ENCODE measurements around the gene TACC2.

TACC2 gene

DNA sequence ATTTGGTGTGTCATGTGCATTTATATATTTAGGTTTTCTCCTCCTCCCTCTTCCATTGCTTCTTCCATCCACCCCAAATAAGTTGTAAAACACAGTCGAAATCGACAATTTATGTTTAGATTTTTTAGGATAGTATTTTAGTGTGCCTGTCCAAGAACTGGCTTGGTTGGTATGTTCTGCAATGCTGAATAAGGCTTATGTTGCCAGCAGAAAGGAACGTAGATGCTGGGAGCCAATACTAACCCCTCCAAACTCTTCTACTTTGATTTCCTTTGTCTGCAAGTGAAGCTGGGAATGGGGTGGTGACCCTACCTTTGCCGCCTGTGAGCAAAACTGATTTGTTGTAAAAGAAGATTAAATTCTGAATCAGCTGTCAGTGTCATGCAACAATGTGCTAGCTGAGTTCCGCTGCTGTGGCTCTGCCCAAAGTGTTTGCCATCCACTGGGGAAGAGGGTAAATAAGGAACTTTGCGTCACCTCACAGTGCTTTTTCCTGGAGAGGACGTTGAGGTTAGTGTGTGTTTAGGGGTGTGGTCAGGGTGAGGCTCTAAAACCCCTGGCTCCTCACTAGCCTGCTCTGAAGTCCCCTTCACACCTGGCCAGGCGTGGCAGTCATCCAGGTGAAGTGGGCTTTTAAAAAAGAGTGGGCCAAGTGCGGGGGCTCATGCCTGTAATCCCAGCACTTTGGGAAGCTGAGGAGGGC lies 44.4 kb downstream of the TACC2 start:
- no peak for DNase-seq

DNA sequence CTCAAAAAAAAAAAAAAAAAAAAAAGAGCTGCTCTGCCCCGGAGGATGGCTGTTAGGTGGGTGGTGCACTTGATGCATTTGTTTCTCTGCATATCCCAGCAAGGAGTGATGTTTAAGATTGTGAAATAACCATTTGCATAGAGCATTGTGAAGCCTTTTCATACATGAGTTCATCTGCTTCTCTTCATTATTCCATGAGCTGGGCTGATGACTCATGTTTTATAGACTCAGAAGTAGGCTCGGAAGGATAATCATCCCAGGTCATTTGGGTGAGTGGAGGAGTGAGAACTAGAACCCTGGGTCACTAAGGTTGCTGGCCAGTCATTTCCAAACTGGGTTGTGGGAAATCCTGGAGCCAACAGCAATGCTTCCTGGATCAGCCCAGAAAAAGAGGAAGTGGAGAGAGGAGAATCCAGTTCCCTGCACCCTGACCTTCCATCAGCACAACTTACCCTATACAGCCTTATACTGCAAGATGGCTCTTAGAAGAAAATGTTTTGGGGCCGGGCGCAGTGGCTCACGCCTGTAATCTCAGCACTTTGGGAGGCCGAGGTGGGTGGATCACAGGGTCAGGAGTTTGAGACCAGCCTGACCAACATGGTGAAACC lies 45.3 kb downstream of the TACC2 start:
- DNase-seq, result no peak

DNA sequence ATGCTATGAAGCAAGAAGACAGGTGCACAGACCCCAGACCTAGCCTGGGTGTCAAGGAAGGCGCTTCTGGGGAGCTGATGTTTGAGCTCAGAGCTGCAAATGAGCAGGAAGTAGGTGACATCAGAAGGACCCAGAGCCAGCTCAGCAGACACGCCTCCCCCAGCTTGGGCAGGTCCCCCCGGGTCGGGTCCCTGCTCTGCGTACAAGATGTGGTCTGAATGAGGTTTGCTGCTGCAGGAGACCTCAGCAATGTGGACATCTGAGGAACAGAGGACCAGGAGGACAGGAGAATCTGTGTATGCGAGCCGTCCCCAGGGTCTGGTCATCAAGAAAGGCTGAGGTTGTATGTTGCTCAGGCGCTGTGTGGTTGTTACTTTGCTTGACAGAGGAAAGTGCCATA lies 51.8 kb downstream of the TACC2 start:
- DNase-seq, result no peak

DNA sequence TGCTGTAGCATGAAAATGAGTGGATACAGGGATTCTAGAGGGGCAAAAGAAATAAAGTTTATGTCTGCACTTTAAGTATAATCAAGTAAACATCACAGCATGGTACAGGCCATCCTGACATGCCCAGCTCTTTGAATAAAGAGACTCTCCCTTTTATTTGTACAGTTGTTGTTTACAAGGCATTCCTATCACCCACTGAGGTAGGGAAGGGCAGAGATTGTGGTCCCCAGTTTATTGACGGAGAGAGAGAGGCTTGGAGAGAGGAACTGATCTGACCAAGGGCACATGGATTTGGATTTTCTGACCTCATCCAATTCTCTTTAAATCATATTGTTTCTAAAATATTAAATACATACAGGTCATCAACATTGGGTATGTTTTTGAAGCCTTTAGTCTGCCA lies 53.9 kb downstream of the TACC2 start:
- DNase-seq, result no peak

DNA sequence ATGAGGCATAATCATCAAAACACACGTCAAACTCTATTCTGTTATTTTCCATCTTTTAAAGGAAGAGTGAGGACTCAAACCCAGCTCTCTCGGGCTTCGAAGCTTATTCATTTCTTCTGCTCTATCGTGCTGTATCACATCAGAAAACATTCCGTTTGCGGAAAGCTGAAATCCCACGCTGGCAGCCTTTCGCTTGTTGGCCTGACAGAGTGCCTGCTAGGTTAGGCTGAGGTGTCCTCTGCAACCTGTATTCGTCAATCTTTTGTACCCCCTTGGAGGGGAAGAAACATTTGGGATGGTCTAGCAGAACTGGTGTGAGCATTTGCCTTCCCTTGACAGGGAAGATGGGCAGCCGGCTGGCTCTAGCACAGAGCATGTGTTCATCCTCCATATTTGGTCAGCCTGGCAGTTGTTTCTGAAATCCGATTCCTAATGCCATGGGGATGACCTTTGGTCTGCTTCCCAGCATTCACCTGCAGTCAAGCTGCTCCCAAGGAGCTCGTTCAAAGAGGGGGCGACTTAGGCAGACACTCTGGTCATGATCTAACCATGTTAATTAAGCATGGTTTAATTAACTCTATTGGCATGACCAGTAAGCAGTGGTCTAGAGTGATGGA lies 55.2 kb downstream of the TACC2 start:
- no peak for DNase-seq

DNA sequence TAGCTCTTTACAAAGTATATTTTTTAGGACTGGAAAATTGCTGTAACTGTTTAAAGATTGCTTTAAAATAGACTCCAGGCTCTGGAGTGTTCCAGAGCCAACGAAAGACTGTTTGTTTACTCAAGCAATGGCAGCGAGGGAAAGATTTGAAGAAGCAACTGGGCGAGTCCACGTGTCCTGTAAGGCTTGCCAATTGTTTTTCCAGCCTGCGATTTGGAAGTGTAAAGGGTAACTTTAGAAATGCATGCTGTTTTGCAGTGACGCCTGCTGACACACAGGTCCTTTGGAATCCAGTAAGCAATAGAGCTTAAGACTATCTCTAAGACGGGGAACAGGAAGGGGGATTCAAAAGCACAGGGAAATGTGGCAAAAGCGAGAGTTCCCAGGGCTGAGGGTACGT lies 55.8 kb downstream of the TACC2 start:
- DNase-seq, result no peak

DNA sequence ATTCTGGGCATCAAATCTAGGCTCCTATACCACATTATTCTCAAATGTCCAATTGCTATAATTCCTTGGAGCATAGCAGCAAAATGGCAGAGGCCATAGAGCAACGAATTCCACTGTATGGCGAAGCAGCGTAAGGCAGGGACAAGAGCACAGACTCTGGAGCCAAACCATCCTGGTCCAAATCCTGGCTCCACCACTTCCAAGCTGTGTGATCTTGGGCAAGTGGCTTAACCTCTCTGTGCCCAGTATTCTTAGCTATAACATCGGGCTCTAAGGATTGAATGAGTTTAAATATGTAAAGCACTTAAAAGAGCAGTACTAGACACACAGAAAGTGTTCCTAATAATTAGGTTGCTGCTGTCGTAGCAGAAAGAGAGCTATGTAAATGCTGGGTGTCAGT lies 56.2 kb downstream of the TACC2 start:
- DNase-seq, result no peak

DNA sequence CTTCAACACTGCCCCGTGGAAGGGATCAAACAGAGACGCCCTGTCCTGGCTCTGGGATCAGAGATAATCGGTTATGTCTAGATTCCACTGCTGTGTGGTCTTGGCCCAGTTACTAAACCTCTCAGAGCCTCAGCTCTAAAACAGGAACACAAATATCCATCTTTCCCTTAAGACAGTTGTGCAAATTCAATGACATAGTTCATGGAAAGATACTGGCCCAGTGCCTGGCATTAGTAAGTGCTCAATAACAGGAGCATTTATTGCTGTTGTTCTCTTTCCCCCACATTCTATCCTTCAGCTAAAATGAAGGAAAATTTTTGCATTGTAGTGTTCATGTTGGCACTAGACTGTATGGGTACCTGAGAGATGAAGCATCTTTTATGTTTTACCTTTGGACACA lies 58.6 kb downstream of the TACC2 start:
- DNase-seq, result no peak

DNA sequence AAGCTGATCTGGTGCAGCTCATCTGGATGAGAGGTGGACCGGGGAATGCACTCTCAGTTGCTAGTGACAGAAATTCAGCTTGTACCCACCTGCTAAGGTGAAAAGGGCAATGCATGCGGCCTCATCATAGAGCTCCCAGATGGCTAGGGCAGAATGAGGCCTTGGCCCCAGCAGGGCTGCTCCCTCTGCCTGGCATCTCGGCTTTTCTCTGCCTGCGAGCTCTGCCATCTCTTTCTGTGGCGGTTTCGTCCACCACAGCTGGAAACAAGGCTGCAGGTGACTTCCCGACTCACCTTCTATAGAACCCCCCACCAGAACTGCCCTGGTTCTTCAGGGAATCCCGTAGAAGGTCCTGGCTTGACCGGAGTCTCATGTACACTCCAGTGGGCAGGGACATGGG lies 60.1 kb downstream of the TACC2 start:
- DNase-seq, result no peak

DNA sequence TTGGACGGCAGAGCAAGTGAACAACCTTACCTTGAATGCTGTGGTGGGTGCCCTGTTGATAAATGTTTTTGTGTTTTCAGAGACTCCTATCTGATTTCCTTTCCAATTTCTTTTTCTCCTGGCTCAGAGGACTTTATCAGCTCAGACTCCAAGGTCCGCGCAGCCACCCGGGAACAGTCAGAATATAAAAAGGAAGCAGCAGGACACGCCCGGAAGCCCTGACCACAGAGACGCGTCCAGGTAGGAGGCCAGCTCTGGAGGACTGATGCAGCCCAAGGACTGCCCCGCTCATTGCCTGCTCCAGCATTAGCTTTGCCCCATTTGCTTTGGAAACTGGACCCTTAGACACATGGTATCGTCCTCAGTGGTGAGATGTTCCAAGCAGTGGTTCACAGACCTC lies 61.3 kb downstream of the TACC2 start:
- no peak for DNase-seq

DNA sequence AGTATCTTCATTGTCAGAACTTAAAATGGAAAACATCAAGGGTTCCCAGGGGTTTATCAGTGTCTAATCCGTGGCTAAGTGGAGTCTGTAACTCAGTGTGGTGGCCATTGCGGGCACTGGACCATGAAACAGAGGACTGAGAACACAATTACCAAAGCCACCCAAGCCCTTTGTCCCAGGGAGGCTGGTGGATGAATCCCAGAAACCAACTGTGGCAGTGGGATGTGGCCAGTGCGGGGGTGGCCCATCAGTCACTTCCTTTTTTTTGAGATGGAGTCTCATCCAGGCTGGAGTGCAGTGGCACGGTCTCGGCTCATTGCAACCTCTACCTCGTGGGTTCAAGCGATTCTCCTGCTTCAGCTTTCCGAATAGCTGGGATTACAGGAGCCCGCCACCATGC lies 61.8 kb downstream of the TACC2 start:
- no peak for DNase-seq

DNA sequence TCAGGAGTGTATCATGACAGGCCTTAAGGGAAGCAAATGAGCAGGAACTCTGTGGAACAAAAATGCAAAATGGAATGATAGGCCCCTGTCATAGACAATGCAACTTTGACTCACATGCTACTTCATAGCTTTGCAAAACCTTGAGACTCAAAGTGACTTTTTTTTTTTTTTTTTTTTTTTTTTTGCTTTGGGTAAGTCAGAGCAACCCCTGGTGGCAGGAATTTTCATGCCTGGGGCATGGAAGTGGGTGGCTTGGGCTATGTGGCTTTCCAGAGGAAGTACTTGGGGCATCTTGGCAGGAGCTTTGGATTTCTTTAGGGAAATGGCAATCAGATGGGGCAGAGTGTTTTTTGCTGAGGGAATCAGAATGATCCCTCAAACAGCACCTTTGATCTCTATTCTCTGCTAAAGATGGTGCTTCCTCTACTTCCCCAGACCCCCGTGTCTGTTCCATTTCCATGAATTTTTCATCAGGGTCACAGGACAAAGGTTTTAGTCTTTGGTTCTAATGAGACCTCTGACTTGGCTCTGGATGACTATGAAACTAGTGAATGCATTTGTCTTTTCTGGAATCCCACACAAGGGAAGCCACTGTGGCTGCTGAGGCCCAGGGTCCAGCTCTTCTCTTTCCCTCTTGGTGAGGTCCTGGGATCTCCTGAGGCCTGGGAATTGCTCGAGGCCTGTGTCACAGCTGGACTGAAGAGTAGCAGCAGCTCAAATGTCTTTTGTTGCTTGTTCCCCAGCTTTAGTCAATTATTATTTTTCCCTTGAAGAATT lies 62.8 kb downstream of the TACC2 start:
- no peak for DNase-seq

DNA sequence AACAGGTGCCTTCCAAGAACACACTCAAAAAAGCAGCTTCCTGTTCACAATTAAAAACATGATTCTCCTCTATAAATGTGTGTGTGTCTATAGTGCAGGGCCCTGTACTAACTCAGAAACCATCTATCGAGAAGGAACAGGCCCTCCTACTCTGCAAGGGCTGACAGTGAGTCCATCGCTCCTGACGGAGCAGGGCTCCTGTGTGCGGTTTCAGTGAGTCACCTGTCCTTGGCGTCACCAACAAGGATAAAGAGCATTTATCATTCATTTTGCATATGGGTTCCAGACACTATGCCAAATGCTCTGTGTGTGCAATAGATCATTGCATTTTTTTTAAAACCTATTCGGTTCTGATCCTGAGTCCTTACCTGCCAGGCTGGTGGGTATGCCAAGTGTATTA lies 63.7 kb downstream of the TACC2 start:
- DNase-seq, result no peak

DNA sequence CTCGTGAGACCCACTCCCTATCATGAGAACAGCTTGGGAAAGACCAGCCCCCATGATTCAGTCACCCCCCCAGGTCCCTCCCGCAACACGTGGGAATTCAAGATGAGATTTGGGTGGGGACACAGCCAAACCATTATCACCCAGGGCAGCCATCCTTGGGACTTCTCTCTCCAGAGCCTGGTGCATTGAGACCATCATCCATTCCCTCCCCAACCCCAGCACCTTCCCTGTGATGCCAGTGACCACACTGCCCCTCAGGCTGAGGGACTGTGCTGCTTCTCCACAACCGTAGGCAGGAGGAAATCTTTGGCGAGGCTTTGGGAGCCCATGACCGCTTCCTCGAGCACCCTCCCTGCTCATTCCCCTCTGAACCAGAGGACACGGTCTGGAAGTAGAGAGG lies 64.4 kb downstream of the TACC2 start:
- DNase-seq, result no peak

DNA sequence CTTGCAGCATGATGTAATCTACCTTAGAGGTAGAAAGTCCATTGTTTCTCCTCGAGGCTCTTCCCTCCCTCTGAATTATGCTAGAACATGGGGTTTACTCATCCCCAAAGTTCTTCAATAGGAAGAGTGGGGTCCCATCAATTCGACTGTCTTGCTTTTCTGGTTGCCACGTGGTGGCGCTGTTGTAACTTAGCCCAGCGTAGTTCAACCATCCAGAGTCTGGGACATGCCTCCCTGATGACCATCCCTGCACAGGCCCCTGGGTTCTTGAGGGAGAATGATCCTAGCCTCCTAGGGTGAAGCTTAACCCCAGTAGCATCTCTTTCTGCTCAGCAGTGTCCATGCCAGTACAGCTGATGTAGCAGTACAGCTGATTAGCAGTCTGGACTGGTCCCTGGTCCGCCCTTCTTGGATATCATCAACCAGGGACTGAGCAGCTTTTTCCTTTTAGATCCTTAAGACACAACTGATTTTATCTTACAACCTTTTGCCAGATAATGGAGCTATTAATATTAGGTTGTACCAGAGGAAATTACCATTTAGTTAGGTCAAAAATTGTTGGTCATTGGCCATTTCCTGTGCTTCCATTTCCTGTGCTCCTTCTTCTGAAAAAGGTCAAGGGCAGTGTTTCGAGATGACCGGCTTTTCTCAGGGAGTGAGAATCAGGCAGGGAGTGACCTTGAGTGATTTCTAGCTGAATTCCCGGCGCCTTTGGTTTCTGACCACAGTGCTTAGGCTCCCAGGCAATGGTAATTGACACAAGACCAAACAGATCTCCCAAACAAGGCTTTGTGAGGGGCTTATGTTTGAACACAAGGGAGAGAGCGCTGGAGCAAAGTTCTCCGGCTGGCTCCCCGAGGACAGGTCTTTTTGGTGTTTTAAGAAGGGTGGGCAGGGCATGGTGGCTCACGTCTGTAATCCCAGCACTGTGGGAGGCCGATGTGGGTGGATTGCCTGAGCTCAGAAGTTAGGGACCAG lies 65.4 kb downstream of the TACC2 start:
- DNase-seq, result no peak

DNA sequence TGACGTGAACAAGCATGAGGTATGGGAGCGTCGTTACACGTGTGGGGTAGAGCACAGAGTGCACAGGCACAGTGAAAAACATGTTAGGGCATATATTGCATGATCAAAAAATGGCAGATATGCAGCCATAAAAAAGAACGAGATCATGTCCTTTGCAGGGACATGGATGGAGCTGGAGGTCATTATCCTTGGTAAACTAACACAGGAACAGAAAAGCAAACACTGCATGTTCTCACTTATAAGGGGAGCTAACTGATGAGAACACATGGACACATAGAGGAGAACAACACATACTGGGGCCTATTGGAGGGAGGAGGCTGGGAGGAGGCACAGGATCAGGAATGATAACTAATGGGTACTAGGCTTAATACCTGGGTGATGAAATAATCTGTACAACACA lies 66.3 kb downstream of the TACC2 start:
- DNase-seq, result no peak

DNA sequence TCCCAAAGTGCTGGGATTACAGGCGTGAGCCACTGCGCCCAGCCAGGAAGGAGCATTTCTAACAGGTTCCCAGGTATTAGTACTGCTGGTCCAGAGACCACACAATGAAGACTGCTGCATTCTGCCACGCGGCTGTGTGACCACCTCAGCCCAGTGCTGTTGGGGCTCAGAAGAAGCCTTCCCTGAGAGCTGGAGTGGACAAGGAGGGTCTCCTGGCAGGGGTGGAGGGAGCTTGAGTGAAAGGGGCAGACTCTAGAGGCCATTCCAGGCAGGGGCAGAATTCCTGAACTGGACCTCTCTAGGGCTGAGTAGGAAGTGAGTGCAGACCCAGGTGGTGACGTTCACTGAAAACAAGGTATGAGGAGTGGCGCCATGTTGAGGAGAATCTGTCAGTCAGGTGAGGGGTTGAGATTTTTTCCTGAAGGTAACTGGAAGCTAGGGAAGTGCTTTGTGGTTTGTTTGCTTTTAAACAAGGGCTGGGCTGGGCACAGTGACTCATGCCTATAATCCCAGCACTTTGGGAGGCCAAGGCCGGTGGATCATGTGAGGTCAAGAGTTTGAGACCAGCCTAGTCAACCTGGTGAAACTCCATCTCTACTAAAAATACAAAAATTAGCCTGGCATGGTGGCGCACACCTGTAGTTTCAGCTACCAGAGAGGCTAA lies 67.6 kb downstream of the TACC2 start:
- DNase-seq, result no peak

DNA sequence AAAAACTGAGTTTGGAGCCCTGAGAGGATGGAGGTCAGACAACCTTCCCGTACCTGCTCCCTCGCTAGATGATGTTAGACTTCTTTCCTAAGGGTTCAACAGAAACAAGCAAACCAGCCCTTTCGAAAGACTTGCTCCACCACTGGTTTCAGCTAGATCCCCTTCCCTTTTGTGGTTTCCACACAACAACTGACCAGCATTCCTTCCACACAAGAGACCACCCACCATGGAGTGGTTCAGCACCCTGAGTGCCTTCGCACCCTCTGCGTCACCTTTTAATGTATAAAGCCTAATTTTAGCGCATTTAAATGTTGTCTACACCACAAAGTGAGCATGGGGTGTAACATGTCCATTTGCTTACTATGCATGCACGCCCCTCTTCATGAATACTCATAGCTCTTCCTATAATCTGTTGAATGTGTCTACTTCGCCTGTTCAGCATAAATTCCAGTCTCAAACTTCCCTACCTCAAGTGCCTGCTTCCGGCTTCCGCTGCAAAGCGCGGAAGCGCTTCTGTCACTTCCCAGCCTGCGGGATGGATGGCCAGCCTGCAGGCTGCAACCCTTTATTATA lies 69.0 kb downstream of the TACC2 start:
- no peak for DNase-seq

DNA sequence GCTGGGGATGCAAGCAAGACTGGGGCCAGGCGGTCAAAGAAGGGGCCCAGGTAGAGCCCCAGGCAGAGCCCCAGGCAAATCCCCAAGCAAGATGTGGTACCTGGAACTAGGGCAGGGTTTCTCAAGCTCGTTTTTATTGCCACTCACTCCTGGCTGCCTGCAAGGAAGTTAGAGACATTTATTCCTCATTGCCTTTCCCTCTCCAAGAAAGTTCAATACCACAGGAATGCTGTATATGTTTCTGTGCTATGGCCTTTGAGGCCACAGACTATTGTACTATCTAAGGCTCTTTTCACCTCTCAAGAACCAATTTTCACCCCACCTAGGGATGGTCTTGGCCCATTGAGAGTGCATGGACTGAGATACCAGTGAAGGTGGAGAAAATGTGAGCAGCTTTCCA lies 71.3 kb downstream of the TACC2 start:
- no peak for DNase-seq

DNA sequence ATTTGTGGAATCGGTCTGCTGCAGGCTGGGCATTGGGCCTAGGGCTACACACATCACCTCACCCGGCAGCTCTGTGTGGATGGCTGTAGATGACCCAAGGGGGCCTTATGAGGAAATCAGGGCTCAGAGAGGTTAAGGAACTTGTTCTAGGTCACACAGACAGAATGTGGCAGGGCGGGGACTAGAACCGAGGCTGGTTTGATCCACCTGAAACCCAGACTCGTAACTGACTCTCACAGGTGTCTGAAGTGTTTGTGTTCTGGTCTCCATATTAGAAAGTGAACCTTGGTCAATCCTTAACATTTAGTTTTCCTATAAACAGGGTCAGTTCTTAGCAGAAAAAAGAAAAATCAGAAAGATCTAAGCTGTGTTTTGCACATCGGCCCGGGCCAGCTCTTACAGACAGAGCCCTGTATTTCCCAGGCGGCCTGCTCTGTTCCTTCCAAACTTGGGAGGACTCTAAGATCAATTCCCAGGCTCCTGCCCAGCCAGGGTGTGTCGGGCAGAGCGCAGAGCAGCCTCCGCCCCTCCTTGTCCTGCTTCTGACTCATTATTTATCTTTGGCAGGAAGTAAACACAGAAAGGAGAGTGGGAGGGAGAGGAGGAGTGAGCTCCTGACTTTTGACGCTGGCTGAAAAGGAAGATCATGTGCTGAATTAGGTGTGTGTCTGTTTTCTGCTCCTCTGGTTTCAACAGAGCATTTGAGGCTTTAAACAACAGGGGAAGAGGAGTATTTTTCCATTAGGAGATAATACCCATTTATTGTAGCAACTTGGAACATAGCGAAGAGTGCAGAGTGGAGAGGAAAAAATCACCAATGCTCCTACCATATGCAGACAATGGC lies 74.1 kb downstream of the TACC2 start:
- no peak for DNase-seq

All from NCI-H1105 (cell line).